ENCODE results near the gene PCDHB6.
"Not testable (repeated sequence)": the region's sequence is repeated elsewhere in the genome, so short reads cannot be mapped to it uniquely, and the experiment has no call there.

Gene PCDHB6

DNA sequence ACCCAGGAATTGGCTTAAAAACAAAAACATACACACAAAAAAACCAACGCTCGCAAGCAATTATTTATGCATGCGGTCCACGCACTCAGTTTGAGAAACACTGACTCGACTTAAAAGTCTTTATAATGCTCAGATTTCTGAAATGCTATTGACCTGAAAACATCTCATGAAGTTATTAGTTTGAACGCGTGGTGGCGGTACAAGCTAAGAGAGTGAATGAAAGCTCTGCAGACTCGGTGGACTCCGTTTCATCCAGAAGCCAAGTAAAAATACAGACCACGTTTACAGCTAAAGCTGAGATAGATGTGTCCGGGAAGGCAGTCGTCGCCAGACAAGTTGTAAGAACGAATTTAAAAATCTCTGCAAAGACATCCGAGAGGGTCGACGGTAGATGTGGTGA, at the start of gene PCDHB6:
Gene PCDHB6 (plus strand): TSS at position 246 of the 400 bp plus-strand sequence. CDS start 201 bp downstream, outside the sequence.
- no peak for DNase-seq

- peak; percentile 72 for DNase-seq
These were observed 49.5 kb upstream of the PCDHB6 start, which contains the start of gene PCDHB3 for GRCh38 chr5:141100243-141100805. Gene PCDHB3, plus strand, starts transcription at chr5:141100473. Its CDS starts 177 bp downstream, at chr5:141100650.

GRCh38 chr5:141101059-141101458, 48.8 kb upstream of the PCDHB6 start:
- DNase-seq = peak; percentile 4

GRCh38 chr5:141102070-141102469, 47.8 kb upstream of the PCDHB6 start:
- DNase-seq = not testable (repeated sequence)

GRCh38 chr5:141102471-141102870, 47.4 kb upstream of the PCDHB6 start:
- not testable (repeated sequence) for DNase-seq

- DNase-seq = no peak
These were observed 44.5 kb upstream of the PCDHB6 start for GRCh38 chr5:141105350-141105749.

DNA sequence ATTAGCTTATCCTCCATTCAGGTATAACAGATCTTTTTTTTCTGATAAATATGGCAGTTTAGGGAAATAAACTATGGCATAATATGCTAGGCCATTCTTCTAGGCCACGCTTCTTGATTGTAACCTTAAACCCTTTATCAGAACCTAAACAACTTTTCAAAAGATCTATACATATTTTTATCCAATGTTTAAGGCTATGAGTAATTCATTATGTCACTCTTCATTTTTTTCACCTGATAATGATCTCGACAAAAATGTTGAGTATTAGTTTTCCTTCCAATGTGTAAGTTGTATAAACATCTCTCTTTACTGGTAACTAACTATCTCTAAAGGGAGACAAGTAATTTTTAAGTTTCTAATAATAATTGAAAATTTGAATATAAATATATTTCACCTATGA, 30.6 kb upstream of the PCDHB6 start:
- no peak for DNase-seq

- no peak for DNase-seq
These were observed 28.3 kb upstream of the PCDHB6 start, which contains the start of gene PCDHB4 for GRCh38 chr5:141121563-141121962. Gene PCDHB4, plus strand, starts transcription at chr5:141121818. Its CDS starts 181 bp downstream, at chr5:141121999.

- DNase-seq = no peak
These were observed 27.9 kb upstream of the PCDHB6 start for GRCh38 chr5:141121985-141122384.

DNA sequence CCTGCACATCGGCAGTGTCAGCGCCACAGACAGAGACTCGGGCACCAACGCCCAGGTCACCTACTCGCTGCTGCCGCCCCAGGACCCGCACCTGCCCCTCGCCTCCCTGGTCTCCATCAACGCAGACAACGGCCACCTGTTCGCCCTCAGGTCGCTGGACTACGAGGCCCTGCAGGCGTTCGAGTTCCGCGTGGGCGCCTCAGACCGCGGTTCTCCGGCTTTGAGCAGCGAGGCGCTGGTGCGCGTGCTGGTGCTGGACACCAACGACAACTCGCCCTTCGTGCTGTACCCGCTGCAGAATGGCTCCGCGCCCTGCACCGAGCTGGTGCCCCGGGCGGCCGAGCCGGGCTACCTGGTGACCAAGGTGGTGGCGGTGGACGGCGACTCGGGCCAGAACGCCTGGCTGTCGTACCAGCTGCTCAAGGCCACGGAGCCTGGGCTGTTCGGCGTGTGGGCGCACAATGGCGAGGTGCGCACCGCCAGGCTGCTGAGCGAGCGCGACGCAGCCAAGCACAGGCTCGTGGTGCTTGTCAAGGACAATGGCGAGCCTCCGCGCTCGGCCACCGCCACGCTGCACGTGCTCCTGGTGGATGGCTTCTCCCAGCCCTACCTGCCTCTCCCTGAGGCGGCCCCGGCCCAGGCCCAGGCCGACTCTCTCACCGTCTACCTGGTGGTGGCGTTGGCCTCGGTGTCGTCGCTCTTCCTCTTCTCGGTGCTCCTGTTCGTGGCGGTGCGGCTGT, 26.3 kb upstream of the PCDHB6 start:
- not testable (repeated sequence) for DNase-seq

DNA sequence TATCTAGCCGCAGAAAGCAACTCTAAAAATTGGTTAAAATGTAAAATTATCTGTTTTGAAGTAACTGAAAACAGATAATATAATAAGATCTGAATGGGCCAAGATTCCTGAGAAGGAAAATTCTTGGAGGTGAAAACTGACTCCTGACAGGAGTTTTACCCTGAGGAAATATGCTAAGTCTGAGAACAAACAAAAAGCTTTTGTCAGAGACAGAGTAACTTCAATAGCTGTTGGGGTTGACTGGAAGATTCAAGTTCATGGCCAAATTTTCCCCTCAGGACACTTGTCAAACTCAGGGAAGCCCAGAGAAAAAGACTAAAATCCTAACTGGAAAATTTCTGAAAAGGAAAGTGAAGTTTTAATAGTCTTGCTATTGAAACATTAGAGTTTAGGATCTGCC, 22.6 kb upstream of the PCDHB6 start:
- DNase-seq = no peak

DNA sequence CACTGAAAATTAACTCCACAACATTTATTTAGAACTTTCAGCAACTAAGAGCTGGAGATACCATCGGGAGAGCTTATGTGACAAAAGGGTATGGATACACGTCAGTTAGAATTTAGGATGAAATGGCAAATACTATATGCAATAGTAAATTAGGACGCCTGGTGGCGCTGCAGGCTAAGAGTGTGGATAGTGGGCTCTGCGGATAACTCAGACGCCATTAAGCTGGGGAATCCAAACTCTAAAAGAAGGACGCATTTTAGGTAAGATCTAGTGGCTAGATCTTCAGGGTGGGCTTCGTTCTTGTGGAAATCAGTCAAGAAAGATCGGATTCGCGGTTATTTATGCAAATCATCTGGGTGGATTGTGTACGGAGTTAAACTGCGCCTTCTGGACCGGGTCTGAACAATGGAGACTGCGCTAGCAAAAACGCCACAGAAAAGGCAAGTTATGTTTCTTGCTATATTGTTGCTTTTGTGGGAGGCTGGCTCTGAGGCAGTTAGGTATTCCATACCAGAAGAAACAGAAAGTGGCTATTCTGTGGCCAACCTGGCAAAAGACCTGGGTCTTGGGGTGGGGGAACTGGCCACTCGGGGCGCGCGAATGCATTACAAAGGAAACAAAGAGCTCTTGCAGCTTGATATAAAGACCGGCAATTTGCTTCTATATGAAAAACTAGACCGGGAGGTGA, 14.7 kb upstream of the PCDHB6 start, which contains the start of gene PCDHB5:
Gene PCDHB5 (plus strand): TSS at position 177 of the 688 bp plus-strand sequence. CDS start 229 bp downstream, at position 406.
- DNase-seq = no peak

DNA sequence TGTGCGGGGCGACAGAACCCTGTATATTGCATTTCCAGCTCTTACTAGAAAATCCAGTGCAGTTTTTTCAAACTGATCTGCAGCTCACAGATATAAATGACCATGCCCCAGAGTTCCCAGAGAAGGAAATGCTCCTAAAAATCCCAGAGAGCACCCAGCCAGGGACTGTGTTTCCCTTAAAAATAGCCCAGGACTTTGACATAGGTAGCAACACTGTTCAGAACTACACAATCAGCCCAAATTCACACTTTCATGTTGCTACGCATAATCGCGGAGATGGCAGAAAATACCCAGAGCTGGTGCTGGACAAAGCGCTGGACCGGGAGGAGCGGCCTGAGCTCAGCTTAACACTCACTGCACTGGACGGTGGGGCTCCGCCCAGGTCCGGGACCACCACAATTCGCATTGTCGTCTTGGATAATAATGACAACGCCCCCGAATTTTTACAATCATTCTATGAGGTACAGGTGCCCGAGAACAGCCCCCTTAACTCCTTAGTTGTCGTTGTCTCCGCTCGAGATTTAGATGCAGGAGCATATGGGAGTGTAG, 14.1 kb upstream of the PCDHB6 start:
- DNase-seq = no peak

DNA sequence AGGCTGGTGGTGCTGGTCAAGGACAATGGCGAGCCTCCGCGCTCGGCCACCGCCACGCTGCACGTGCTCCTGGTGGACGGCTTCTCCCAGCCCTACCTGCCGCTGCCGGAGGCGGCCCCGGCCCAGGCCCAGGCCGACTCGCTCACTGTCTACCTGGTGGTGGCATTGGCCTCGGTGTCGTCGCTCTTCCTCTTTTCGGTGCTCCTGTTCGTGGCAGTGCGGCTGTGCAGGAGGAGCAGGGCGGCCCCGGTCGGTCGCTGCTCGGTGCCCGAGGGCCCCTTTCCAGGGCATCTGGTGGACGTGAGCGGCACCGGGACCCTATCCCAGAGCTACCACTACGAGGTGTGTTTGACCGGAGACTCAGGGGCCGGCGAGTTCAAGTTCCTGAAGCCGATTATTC, 12.5 kb upstream of the PCDHB6 start:
- DNase-seq = not testable (repeated sequence)

- DNase-seq = no peak
These were observed 551 bp downstream of the PCDHB6 start for GRCh38 chr5:141150224-141150992.

GRCh38 chr5:141150993-141151325, 1.1 kb downstream of the PCDHB6 start:
- DNase-seq = no peak

- DNase-seq = not testable (repeated sequence)
These were observed 1.8 kb downstream of the PCDHB6 start for GRCh38 chr5:141151632-141152031.

DNA sequence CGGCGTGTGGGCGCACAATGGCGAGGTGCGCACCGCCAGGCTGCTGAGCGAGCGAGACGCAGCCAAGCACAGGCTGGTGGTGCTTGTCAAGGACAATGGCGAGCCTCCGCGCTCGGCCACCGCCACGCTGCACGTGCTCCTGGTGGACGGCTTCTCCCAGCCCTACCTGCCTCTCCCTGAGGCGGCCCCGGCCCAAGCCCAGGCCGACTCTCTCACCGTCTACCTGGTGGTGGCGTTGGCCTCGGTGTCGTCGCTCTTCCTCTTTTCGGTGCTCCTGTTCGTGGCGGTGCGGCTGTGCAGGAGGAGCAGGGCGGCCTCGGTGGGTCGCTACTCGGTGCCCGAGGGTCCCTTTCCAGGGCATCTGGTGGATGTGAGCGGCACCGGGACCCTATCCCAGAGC, 2.2 kb downstream of the PCDHB6 start:
- DNase-seq = not testable (repeated sequence)

DNA sequence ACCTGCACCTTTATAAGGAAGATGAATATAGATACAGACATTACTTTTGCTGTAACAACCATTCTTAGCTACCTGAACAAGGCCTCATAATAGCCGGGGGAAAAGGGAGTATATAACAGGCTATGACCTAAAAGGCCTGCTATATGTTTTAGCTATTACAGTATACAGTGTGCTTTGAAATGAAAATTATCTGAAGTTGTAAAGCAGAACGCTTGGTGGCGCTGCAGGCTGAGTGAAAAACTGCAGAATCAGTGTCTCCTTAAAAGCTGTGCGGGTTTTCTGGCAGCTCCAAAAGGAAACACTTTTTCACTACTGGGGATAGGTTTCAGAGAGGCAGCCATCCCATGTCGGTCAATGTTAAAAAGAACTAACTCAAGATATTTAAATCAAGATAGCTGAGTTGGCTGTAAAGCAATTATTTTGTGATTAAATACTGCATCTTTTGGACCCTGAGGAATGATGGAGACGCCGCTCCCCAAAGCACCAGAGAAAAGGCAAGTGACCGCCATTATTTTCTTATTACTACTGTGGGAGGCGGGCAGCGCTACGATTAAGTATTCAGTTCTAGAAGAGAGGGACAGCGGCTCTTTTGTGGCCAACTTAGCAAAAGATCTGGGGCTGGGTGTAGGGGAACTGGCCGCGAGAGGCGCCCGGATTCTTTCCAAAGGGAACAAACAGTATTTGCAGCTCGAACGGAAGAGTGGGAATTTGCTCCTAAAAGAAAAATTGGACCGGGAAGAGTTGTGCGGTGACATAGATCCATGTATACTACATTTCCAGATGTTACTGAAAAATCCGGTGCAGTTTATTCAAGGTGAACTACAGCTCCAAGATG, 5.9 kb downstream of the PCDHB6 start:
- DNase-seq = no peak

GRCh38 chr5:141157356-141157755, 7.5 kb downstream of the PCDHB6 start:
- not testable (repeated sequence) for DNase-seq

DNA sequence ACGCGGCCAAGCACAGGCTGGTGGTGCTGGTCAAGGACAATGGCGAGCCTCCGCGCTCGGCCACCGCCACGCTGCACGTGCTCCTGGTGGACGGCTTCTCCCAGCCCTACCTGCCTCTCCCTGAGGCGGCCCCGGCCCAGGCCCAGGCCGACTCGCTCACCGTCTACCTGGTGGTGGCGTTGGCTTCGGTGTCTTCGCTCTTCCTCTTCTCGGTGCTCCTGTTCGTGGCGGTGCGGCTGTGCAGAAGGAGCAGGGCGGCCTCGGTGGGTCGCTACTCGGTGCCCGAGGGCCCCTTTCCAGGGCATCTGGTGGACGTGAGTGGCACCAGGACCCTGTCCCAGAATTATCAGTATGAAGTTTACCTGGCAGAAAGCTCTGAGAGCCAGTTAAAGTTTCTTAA, 8.0 kb downstream of the PCDHB6 start:
- DNase-seq = not testable (repeated sequence)

Measured in NCI-H345 (cell line).